D341Med (cell line): Measurements from ENCODE around the gene RAD51B.

Source experiments
- DNase-seq: peaks from one replicate; pipeline ENCODE4 v3.0.0; 2012; ENCODE audit warnings: low spot score

Gene RAD51B

GRCh38 chr14:68492381-68493151 is 673.0 kb downstream of the RAD51B start:
- no peak for DNase-seq

DNA sequence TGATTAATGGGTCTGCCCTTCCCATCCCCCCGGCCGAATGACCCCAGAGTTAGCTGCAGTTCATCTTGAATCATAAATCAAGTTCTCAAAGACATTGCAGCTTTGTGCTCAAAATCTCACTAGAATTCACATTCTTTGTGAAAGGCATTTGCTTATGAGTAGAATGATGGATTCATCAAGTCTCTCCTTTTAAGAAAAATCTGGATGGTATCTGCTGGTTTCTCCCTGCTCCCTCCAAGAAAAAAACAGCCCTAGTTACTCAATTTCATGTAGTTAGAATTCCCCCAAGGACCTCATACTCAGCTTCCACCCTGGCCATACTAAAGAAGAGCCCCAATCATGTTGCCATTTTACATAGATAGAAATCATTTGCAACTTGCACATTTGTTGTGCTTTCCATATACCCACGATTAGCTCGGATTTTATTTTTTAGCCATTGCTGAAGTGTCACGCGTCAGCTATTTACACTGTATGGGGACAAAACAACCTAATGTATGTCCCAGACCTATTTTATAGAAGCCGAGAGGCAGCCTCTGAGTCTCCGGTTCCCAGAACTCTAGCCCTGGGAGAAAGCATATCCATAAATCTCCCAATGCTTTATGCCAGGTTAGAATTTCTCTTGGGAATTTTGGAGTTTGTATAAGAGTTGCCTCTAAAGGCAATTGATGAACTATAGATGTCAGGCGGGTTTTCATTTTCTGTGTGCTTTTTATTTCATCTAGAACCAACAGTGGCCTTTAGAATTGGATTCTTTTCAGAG is 673.8 kb downstream of the RAD51B start:
- no peak for DNase-seq

- DNase-seq: no peak
Observed at GRCh38 chr14:68495101-68496039, 675.8 kb downstream of the RAD51B start.

- no peak for DNase-seq
Observed at GRCh38 chr14:68497011-68497410, 677.4 kb downstream of the RAD51B start.

DNA sequence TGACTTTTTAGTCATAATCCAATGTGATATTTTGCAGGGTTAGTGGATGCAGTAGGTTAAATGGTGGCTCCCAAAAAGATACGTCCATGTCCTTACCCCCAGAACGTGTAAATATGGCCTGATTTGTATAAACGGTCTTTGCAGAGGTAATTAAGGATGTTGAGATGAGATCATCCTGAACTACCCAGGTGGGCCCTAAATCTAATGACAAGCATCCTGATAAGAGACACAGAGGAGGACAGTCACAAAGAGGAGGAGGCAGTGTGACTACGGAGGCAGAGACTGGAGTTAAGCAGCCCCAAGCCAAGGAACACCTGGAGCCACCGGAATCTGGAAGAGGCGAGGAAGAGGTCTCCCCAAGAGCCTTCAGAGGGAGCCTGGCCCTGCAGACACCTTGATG is 679.9 kb downstream of the RAD51B start:
- DNase-seq: no peak

- DNase-seq: no peak
Observed at GRCh38 chr14:68501171-68501570, 681.6 kb downstream of the RAD51B start.

DNA sequence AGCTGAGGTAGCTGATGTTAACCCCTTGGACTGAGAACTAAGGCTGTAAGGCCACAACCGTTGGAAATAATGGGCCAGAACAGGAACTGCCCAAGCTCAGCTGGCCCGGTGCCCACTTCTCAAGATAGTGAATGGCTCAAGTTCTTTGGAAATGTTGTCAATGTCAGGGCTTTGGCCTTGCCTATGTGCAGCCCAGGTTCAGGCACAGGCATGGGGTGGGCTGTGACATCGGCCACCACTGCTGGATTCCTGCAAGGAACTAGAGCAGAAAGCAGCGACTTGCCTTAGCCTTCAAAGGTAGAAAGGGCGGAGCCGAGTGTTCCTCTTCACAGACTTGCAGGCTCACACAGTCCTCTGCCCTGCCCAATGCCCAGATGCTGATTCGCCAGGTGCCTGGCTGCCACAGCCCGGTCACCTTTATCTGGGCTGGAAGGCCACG is 682.1 kb downstream of the RAD51B start:
- no peak for DNase-seq

- DNase-seq: no peak
Observed at GRCh38 chr14:68502230-68502629, 682.7 kb downstream of the RAD51B start.

GRCh38 chr14:68503186-68503825 is 683.7 kb downstream of the RAD51B start:
- DNase-seq: no peak

- no peak for DNase-seq
Observed at GRCh38 chr14:68504861-68505260, 685.3 kb downstream of the RAD51B start.

GRCh38 chr14:68506021-68506644 is 686.6 kb downstream of the RAD51B start:
- DNase-seq: no peak

GRCh38 chr14:68506645-68507419 is 687.3 kb downstream of the RAD51B start:
- no peak for DNase-seq

GRCh38 chr14:68507544-68508081 is 688.0 kb downstream of the RAD51B start:
- no peak for DNase-seq

DNA sequence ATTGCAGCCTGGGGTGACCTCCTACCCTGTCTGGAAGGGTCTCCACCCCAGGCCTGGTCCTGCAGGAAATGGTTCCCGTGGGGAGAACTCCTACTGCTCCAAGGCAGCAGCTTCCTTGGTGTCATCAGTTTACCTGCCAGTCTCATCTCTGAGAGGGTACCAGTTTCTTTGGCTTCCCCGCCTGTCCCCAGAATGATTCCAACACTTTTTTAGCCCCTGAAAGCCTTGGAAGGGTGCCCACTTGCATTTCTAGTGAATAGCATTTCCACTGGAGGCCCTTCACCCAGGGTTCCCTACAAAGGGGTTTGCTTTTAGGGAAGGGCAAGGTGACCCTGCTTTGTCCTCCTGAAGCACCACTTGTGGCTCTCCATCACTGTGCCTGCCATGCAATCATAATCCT is 689.0 kb downstream of the RAD51B start:
- DNase-seq: no peak

DNA sequence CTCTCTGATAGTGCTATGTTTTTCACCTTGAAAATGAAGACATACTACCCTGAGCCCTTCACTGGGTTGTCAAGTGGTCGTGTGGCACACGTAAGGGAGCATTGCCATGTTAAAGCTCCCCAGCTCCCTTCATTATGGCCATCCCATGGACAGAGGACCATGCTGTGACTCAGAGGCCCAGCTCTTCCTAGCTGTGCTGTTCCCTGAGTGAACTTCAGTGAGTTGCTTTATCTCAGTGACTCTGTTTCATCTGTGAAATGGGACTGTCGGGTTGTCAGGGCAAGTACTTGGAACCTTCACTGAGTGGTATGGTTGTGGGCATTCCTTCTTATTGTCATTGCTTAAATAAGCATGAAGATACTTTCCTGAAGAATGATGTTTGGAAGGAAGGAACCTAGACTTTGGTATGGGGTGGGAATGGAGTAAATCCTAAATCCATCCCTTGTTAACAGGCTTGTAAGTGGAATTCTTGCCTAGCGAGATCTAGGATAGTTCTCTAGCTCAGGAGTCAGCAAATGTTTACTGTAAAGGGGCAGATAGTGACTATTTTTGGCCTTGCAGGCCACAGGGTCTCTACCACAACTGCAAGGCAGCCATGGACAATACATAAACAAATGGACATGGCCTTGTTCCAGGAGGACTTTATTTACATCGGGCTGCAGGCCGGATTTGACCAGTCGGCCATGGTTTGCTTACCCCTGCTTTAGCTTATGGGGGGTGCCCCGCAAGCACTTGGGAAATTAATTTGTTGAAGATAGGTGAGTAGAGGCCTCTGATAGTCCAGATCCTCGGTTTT is 689.8 kb downstream of the RAD51B start:
- DNase-seq: no peak

DNA sequence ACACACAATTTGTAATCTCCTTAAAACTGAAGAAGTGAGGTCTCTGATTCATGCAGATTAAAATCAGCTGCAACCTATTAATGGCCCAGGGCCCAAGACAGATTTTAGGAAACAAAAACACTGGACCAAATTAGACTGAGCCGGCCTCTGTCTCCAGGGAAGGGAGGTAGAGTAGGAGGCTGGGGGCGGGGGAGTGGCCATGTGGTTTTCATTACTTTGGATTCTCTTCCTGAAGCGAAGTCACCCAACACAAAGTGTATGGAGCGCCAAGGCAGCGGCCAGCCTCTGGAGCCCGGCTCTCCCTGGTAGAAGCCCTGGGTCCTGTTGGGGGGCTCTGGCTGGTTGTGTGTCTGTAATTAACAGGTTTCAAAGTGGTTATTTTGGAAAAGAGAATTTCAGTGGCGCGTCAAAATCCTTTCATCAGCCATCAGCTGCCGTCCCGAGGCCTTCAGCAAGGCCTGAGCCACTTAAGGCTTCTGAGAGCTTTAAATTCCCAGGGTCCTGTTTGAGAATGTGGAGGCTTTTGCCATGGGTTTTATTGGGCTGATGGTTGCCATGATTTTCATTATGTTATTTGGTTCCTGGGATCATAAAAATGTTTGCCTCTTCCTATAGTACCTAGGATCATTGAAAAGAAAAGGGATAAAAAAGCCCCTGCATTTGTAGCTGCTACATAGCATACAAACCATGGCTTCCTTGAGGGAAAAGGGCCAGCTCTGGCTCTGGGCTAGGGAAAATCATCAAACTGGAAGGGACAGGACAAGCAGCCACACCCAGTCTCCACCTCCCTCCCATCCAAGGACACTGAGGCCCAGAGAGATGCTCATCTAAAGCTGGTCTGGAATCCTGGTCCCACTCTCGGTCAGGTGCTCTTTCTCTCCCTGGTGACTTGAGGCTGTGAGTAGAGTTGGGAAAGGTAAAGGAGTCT is 690.9 kb downstream of the RAD51B start:
- DNase-seq: no peak

GRCh38 chr14:68511129-68512047 is 691.8 kb downstream of the RAD51B start:
- DNase-seq: no peak
